AG04450 (cell line): Measurements from ENCODE around the gene VSIG10. TPM values are rescaled to one million over a fixed set of nuclear protein-coding genes. Genes with fewer than 3 reads are reported as not detected.

Experiments
- CTCF ChIA-PET: fragments of 300-600, 350-600 bp; formaldehyde crosslinking; extraction: SDS; loops from one replicate; lab custom pipeline; 2022; ENCODE audit warnings: antibody characterized with exemption, inconsistent platforms; lab: Charles Lee
- POLR2A ChIA-PET: fragments of 350-600 bp; formaldehyde crosslinking; extraction: SDS; loops from one replicate; lab custom pipeline; 2021; ENCODE audit warnings: antibody characterized with exemption, inconsistent platforms; lab: Yijun Ruan, JAX
- DNase-seq: peaks from one replicate; pipeline ENCODE4 v3.0.0-alpha.2; 2011; ENCODE audit warnings: low read depth, low spot score
- H3K27ac ChIP-seq: one replicate; pipeline ENCODE4 v1.5.1; 2012; ENCODE audit warnings: low read depth, low read length, control low read depth
- H3K27me3 ChIP-seq: one replicate; pipeline ENCODE4 v1.6.0; 2012; ENCODE audit warnings: low read length; ENCODE audit not compliant: control insufficient read depth, insufficient read depth
- H3K4me3 ChIP-seq: 2 replicates; pipeline ENCODE4 v1.5.1; 2011; ENCODE audit warnings: mild to moderate bottlenecking, low read depth, low read length, control low read depth
- H3K9me3 ChIP-seq: 2 replicates; pipeline ENCODE4 v1.5.1; 2012; ENCODE audit warnings: low read length; ENCODE audit not compliant: control insufficient read depth, insufficient read depth
- CTCF ChIP-seq: IDR thresholded peaks from 2 replicates; pipeline ENCODE4 v1.5.1; 2011; ENCODE audit warnings: low read depth, low read length, control low read depth, inconsistent platforms
- polyA plus RNA-seq: library from polyadenylated mRNA; depleted of rRNA; stranded (reverse); fragments of >200 nt; gene quantifications from 2 replicates; pipeline ENCODE4 v1.2.3, GENCODE V29; 2011

Gene VSIG10
- polyA plus RNA-seq, 1 experiment, result 9.7 TPM

- CTCF ChIA-PET, result interaction anchor here (0.8 kb wide), 1 partner anchor 233 kb away, joined by 4 read pairs; no protein-coding TSS in a partner anchor
- POLR2A ChIA-PET, result interaction anchor here (0.9 kb wide), 1 partner anchor 10 kb away, joined by 3 read pairs; the partner anchor contains the start of gene PEBP1
- no peak for TF ChIP-seq CTCF
- Histone ChIP-seq H3K27ac (no peak overlapping the region), H3K4me3 (no peak overlapping the region), H3K9me3 (no peaks in the 10 kb centered on the region), H3K27me3 (no peaks in the 10 kb centered on the region)
- no peak for DNase-seq
Observed at GRCh38 chr12:118145113-118145797, 41.4 kb upstream of the VSIG10 start.

GRCh38 chr12:118144499-118144898, 40.7 kb upstream of the VSIG10 start:
- Histone ChIP-seq H3K27ac (no peak overlapping the region), H3K27me3 (no peaks in the 10 kb centered on the region), H3K4me3 (no peak overlapping the region), H3K9me3 (no peaks in the 10 kb centered on the region)
- ChIA-PET POLR2A (no interaction called here), CTCF (no interaction called here)
- DNase-seq, result no peak
- no peak for TF ChIP-seq CTCF

GRCh38 chr12:118140825-118141224, 37.0 kb upstream of the VSIG10 start:
- ChIA-PET CTCF (interaction anchor here (0.6 to 1.8 kb wide), 4 partner anchors 19 to 235 kb away, joined by 3 to 8 read pairs (median 4); partner anchors contain the start of gene SUDS3), POLR2A (interaction anchor here (0.6 kb wide), 1 partner anchor 92 kb away, joined by 3 read pairs; no protein-coding TSS in a partner anchor)
- Histone ChIP-seq H3K27ac (no peak overlapping the region), H3K9me3 (no peaks in the 10 kb centered on the region), H3K27me3 (no peaks in the 10 kb centered on the region), H3K4me3 (no peak overlapping the region)
- no peak for TF ChIP-seq CTCF
- no peak for DNase-seq

GRCh38 chr12:118137148-118137678, 33.4 kb upstream of the VSIG10 start:
- CTCF ChIA-PET, result interaction anchor here (1.1 to 1.8 kb wide), 4 partner anchors 16 to 262 kb away, joined by 3 to 6 read pairs (median 3); no protein-coding TSS in a partner anchor
- Histone ChIP-seq H3K27ac (peak overlapping the region; percentile 21), H3K27me3 (no peaks in the 10 kb centered on the region), H3K9me3 (no peaks in the 10 kb centered on the region), H3K4me3 (peak overlapping the region; percentile 89)
- no peak for TF ChIP-seq CTCF
- POLR2A ChIA-PET, result interaction anchor here (0.7 kb wide), 1 partner anchor 11 kb away, joined by 3 read pairs; no protein-coding TSS in a partner anchor
- DNase-seq, result no peak
